Limb (tissue), 2 donors: ENCODE data around the gene TMEM181.
"Not testable (repeated sequence)": the region's sequence is repeated elsewhere in the genome, so short reads cannot be mapped to it uniquely, and the experiment has no call there.

Experiments
- DNase-seq, 2 donors: peaks; one replicate each; pipeline ENCODE4 v3.0.0-alpha.2; 2016; ENCODE audit errors: extremely low spot score in 2 of 2

TMEM181 gene

GRCh38 chr6:158620963-158621693 lies 61.2 kb downstream of the TMEM181 start:
- DNase-seq = no peak

- DNase-seq = peak in 1 of 2 donors; percentile 18
Observed at GRCh38 chr6:158621694-158622544, 62.0 kb downstream of the TMEM181 start.

GRCh38 chr6:158622545-158623190 lies 62.8 kb downstream of the TMEM181 start:
- no peak for DNase-seq

GRCh38 chr6:158624684-158625682 lies 65.1 kb downstream of the TMEM181 start:
- no peak for DNase-seq

- no peak for DNase-seq
Observed at GRCh38 chr6:158625881-158626305, 66.0 kb downstream of the TMEM181 start.

- DNase-seq = no peak
Observed at GRCh38 chr6:158626360-158627167, 66.7 kb downstream of the TMEM181 start.

- DNase-seq = no peak
Observed at GRCh38 chr6:158627168-158627939, 67.5 kb downstream of the TMEM181 start.

GRCh38 chr6:158627940-158628211 lies 68.0 kb downstream of the TMEM181 start:
- DNase-seq = no peak

- no peak for DNase-seq
Observed at GRCh38 chr6:158628542-158628941, 68.7 kb downstream of the TMEM181 start.

- no peak for DNase-seq
Observed at GRCh38 chr6:158629367-158630221, 69.7 kb downstream of the TMEM181 start.

GRCh38 chr6:158630938-158631616 lies 71.2 kb downstream of the TMEM181 start:
- DNase-seq = no peak

GRCh38 chr6:158631678-158632537 lies 72.0 kb downstream of the TMEM181 start:
- no peak for DNase-seq

- not testable (repeated sequence) for DNase-seq
Observed at GRCh38 chr6:158632538-158633119, 72.7 kb downstream of the TMEM181 start.

- no peak for DNase-seq
Observed at GRCh38 chr6:158633127-158633526, 73.2 kb downstream of the TMEM181 start.

GRCh38 chr6:158634695-158635426 lies 75.0 kb downstream of the TMEM181 start:
- DNase-seq = no peak
